Measurements from ENCODE around the gene INPP5D. TPM values are rescaled to one million over a fixed set of nuclear protein-coding genes. Genes with fewer than 3 reads are reported as not detected.

INPP5D gene
- total and polyA plus RNA-seq, 2 of the 13 experiments (the other 11 are each of a cell fraction or from before 2014, with no cell fraction given), result 16.7 to 18.0 TPM

DNA sequence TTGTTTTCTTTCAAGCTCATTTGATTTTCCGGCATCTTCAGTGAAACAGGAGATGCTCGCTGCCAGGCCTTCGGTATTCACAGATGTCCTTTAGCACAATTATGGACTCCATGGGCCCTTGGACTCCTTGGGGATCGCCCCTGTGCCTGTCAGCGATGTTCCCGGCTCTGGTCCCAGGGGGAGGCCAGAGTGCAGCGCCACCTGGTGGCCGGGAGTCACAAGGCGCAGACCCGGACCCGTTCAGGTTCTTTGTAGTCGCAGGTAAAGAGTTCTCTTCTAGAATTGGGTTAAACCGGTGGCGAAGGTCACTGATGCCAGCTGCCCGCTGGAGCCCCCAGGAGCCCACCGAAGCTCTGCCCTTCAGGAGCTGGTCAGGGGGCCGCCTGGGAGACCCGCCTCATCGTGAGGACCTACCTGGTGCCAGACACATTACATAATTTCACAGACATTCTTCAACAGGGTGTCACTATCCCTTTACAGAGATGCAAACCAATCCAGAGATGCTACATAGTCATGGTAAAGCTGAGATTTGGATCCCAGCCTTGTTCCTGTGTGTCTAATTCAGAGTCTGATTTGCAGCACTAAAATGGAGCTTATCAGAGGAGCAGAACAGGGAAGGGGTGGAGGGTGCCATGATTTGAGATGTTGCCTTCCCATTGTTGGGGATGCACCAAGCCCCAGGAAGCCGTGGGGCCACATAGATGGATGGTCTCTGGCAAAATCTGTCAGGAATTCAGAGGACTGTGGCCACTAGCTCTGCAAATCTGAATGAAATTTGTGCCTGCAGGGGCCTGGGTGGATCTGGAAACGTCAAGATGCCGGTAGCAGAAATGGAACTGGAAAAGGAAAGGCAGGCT, 6.0 kb upstream of the INPP5D start (continued):
- TF ChIP-seq, protein P1, sequence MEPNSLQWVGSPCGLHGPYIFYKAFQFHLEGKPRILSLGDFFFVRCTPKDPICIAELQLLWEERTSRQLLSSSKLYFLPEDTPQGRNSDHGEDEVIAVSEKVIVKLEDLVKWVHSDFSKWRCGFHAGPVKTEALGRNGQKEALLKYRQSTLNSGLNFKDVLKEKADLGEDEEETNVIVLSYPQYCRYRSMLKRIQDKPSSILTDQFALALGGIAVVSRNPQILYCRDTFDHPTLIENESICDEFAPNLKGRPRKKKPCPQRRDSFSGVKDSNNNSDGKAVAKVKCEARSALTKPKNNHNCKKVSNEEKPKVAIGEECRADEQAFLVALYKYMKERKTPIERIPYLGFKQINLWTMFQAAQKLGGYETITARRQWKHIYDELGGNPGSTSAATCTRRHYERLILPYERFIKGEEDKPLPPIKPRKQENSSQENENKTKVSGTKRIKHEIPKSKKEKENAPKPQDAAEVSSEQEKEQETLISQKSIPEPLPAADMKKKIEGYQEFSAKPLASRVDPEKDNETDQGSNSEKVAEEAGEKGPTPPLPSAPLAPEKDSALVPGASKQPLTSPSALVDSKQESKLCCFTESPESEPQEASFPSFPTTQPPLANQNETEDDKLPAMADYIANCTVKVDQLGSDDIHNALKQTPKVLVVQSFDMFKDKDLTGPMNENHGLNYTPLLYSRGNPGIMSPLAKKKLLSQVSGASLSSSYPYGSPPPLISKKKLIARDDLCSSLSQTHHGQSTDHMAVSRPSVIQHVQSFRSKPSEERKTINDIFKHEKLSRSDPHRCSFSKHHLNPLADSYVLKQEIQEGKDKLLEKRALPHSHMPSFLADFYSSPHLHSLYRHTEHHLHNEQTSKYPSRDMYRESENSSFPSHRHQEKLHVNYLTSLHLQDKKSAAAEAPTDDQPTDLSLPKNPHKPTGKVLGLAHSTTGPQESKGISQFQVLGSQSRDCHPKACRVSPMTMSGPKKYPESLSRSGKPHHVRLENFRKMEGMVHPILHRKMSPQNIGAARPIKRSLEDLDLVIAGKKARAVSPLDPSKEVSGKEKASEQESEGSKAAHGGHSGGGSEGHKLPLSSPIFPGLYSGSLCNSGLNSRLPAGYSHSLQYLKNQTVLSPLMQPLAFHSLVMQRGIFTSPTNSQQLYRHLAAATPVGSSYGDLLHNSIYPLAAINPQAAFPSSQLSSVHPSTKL (CRISPR knock-in tag; IDR thresholded peaks at IDR 0.05), result 0 out of 2 replicates have a peak, but pooled peaks have one; percentile 10
- TF ChIP-seq SRY (CRISPR knock-in tag; IDR thresholded peaks at IDR 0.05) (no peak), YEATS2 (CRISPR knock-in tag; IDR thresholded peaks at IDR 0.05; ENCODE audit: borderline replicate concordance) (0 out of 2 replicates have a peak, but pooled peaks have one; percentile 33), ZBTB8A (CRISPR knock-in tag; IDR thresholded peaks at IDR 0.05; ENCODE audit: borderline replicate concordance, low read depth) (no peak), ZNF20 (CRISPR knock-in tag; IDR thresholded peaks at IDR 0.05) (no peak), SUZ12 (IDR thresholded peaks at IDR 0.05; ENCODE audit: low read depth, low read length) (no peak), ZNF644 (CRISPR knock-in tag; IDR thresholded peaks at IDR 0.05; ENCODE audit: low read depth) (no peak), ERF (CRISPR knock-in tag; IDR thresholded peaks at IDR 0.05) (0 out of 2 replicates have a peak, but pooled peaks have one; percentile 31), ZNF841 (CRISPR knock-in tag; IDR thresholded peaks at IDR 0.05; ENCODE audit: borderline replicate concordance) (no peak), HOXA3 (CRISPR knock-in tag; IDR thresholded peaks at IDR 0.05) (peak; percentile 36; the same call in 1 of the 2 replicates), TAF1 (CRISPR knock-in tag; IDR thresholded peaks at IDR 0.05) (no peak), NFKB2 (CRISPR knock-in tag; IDR thresholded peaks at IDR 0.05; ENCODE audit: borderline replicate concordance) (peak; percentile 17; the same call in 1 of the 2 replicates), IRF2 (CRISPR knock-in tag; IDR thresholded peaks at IDR 0.05) (no peak), ZFP36L2 (CRISPR knock-in tag; IDR thresholded peaks at IDR 0.05) (no peak), ZNF337 (CRISPR knock-in tag; IDR thresholded peaks at IDR 0.05; ENCODE audit: borderline replicate concordance, low read depth) (no peak)
- TF ChIP-seq, protein P2, sequence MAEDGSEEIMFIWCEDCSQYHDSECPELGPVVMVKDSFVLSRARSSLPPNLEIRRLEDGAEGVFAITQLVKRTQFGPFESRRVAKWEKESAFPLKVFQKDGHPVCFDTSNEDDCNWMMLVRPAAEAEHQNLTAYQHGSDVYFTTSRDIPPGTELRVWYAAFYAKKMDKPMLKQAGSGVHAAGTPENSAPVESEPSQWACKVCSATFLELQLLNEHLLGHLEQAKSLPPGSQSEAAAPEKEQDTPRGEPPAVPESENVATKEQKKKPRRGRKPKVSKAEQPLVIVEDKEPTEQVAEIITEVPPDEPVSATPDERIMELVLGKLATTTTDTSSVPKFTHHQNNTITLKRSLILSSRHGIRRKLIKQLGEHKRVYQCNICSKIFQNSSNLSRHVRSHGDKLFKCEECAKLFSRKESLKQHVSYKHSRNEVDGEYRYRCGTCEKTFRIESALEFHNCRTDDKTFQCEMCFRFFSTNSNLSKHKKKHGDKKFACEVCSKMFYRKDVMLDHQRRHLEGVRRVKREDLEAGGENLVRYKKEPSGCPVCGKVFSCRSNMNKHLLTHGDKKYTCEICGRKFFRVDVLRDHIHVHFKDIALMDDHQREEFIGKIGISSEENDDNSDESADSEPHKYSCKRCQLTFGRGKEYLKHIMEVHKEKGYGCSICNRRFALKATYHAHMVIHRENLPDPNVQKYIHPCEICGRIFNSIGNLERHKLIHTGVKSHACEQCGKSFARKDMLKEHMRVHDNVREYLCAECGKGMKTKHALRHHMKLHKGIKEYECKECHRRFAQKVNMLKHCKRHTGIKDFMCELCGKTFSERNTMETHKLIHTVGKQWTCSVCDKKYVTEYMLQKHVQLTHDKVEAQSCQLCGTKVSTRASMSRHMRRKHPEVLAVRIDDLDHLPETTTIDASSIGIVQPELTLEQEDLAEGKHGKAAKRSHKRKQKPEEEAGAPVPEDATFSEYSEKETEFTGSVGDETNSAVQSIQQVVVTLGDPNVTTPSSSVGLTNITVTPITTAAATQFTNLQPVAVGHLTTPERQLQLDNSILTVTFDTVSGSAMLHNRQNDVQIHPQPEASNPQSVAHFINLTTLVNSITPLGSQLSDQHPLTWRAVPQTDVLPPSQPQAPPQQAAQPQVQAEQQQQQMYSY (CRISPR knock-in tag; IDR thresholded peaks at IDR 0.05), result no peak
- TF ChIP-seq, protein P3, sequence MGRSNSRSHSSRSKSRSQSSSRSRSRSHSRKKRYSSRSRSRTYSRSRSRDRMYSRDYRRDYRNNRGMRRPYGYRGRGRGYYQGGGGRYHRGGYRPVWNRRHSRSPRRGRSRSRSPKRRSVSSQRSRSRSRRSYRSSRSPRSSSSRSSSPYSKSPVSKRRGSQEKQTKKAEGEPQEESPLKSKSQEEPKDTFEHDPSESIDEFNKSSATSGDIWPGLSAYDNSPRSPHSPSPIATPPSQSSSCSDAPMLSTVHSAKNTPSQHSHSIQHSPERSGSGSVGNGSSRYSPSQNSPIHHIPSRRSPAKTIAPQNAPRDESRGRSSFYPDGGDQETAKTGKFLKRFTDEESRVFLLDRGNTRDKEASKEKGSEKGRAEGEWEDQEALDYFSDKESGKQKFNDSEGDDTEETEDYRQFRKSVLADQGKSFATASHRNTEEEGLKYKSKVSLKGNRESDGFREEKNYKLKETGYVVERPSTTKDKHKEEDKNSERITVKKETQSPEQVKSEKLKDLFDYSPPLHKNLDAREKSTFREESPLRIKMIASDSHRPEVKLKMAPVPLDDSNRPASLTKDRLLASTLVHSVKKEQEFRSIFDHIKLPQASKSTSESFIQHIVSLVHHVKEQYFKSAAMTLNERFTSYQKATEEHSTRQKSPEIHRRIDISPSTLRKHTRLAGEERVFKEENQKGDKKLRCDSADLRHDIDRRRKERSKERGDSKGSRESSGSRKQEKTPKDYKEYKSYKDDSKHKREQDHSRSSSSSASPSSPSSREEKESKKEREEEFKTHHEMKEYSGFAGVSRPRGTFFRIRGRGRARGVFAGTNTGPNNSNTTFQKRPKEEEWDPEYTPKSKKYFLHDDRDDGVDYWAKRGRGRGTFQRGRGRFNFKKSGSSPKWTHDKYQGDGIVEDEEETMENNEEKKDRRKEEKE (IDR thresholded peaks at IDR 0.05), result no peak
- TF ChIP-seq, protein P4, sequence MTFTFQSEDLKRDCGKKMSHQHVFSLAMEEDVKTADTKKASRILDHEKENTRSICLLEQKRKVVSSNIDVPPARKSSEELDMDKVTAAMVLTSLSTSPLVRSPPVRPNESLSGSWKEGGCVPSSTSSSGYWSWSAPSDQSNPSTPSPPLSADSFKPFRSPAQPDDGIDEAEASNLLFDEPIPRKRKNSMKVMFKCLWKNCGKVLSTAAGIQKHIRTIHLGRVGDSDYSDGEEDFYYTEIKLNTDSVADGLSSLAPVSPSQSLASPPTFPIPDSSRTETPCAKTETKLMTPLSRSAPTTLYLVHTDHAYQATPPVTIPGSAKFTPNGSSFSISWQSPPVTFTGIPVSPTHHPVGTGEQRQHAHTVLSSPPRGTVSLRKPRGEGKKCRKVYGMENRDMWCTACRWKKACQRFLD (CRISPR knock-in tag; IDR thresholded peaks at IDR 0.05; ENCODE audit: borderline replicate concordance), result no peak
